ENCODE measurements around the gene SDHAF1. TPM values are rescaled to one million over a fixed set of nuclear protein-coding genes. Genes with fewer than 3 reads are reported as not detected.

SDHAF1 gene
- total and polyA plus RNA-seq, 2 donors (not counting 3 experiments of a cell fraction or from before 2014, with no cell fraction given) = 10.3 to 16.2 TPM

DNA sequence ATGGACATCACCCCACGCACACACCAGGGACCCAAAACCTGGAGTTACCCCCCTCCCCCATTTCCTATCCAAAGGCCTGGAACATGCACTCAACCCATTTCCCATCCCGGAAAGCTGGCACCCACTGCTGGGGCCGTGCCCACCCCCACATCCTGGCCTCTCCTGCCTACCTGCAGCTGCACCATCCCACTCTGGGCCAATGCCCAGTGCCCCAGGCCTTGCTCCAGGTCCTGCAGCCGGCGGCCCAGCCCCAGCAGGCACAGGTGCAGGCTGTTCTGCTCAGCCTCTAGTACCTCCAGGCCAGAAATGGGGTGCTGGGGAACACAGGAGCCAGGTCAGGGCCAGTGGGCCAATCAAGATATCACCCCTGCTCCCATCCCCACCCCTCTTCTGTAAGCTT lies 12.0 kb downstream of the SDHAF1 start:
- Histone ChIP-seq H3K27me3 (ENCODE audit: control insufficient read depth in 2 of 2, insufficient read depth in 2 of 2, low read length in 2 of 2) (no peaks in the 10 kb centered on the region), H3K9me3 (replicated peaks; ENCODE audit: control insufficient read depth, insufficient read depth, low read length) (no peaks in the 10 kb centered on the region), H3K9ac (replicated peaks; ENCODE audit: extremely low read depth, insufficient read depth, low read length) (no peak overlapping the region), H4K20me1 (replicated peaks; ENCODE audit: control insufficient read depth, extremely low read depth, insufficient read depth, low read length) (no peaks in the 10 kb centered on the region), H3K79me2 (ENCODE audit: control insufficient read depth, insufficient read depth, low read length) (no peaks in the 10 kb centered on the region), H2AFZ (ENCODE audit: low read depth, low read length) (no peak overlapping the region), H3K4me3 (replicated peaks in 1 of 3; ENCODE audit: insufficient read depth in 1 of 3, low read depth in 1 of 3, low read length in 3 of 3) (no peak overlapping the region), H3K9me1 (replicated peaks; ENCODE audit: control insufficient read depth, extremely low read depth, insufficient read depth, low read length) (no peaks in the 10 kb centered on the region), H3K4me2 (ENCODE audit: insufficient read depth, low read length) (no peak overlapping the region), H3K4me1 (ENCODE audit: control insufficient read depth, extremely low read depth, insufficient read depth, low read length) (peaks cover 5% of the 10 kb centered on the region), H3K36me3 (ENCODE audit: control insufficient read depth in 2 of 2, extremely low read depth in 1 of 2, insufficient read depth in 2 of 2, low read length in 2 of 2) (no peaks in the 10 kb centered on the region), H3K27ac (ENCODE audit: insufficient read depth, low read depth, low read length) (no peak overlapping the region)
- no peak for DNase-seq (ENCODE audit: low read depth, low spot score)
- ChIA-PET CTCF (no interaction called here), POLR2A (no interaction called here)
- dilution Hi-C loops (cut with MboI; ENCODE audit: extremely low pct_ligation_motif_present, low sequenced_read_pairs) (no loop called here), intact Hi-C loops (cut with micrococcal nuclease) (no loop called here)
- no peak for FAIRE-seq
- TF ChIP-seq, protein P1, sequence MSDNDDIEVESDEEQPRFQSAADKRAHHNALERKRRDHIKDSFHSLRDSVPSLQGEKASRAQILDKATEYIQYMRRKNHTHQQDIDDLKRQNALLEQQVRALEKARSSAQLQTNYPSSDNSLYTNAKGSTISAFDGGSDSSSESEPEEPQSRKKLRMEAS (IDR thresholded peaks at IDR 0.05; ENCODE audit: insufficient read depth, insufficient read length) = no peak
- TF ChIP-seq, protein P2, sequence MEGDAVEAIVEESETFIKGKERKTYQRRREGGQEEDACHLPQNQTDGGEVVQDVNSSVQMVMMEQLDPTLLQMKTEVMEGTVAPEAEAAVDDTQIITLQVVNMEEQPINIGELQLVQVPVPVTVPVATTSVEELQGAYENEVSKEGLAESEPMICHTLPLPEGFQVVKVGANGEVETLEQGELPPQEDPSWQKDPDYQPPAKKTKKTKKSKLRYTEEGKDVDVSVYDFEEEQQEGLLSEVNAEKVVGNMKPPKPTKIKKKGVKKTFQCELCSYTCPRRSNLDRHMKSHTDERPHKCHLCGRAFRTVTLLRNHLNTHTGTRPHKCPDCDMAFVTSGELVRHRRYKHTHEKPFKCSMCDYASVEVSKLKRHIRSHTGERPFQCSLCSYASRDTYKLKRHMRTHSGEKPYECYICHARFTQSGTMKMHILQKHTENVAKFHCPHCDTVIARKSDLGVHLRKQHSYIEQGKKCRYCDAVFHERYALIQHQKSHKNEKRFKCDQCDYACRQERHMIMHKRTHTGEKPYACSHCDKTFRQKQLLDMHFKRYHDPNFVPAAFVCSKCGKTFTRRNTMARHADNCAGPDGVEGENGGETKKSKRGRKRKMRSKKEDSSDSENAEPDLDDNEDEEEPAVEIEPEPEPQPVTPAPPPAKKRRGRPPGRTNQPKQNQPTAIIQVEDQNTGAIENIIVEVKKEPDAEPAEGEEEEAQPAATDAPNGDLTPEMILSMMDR (IDR thresholded peaks at IDR 0.05; ENCODE audit: extremely low read depth in 1 of 2, insufficient read depth in 1 of 2, low read depth in 1 of 2, low read length in 2 of 2) = no peak
- TF ChIP-seq GATA2 (IDR thresholded peaks at IDR 0.05; ENCODE audit: insufficient read depth, insufficient read length, low read depth, low read length) (no peak), POLR2A (IDR thresholded peaks at IDR 0.05; ENCODE audit: low read depth, low read length) (no peak), POLR2AphosphoS5 (IDR thresholded peaks at IDR 0.05; ENCODE audit: insufficient read depth, low read depth, low read length) (no peak), MYC (IDR thresholded peaks at IDR 0.05; ENCODE audit: low read depth, low read length) (no peak), EZH2 (IDR thresholded peaks at IDR 0.05; ENCODE audit: borderline replicate concordance, low read depth, low read length, severe bottlenecking) (no peak), JUN (IDR thresholded peaks at IDR 0.05; ENCODE audit: borderline replicate concordance, insufficient read depth, insufficient read length, low read depth) (no peak), FOS (IDR thresholded peaks at IDR 0.05; ENCODE audit: borderline replicate concordance, insufficient read depth, low read length) (no peak)
- BruUV-seq (replicated peaks) = no TSS peak
